Common myeloid progenitor, CD34-positive (primary cell): Measurements from ENCODE around the gene SLC5A9.

ENCODE experiments used
- CTCF ChIA-PET: fragments of 350-600 bp; sonication (Branson Sonifier 250); formaldehyde crosslinking; loops from one replicate; lab custom pipeline; 2021; ENCODE audit warnings: antibody characterized with exemption; lab: Charles Lee
- POLR2A ChIA-PET: fragments of 350-600 bp; sonication (Branson Sonifier 250); formaldehyde crosslinking; loops from one replicate; lab custom pipeline; 2021; ENCODE audit warnings: antibody characterized with exemption; lab: Charles Lee
- DNase-seq, 3 donors: peaks; one replicate each; pipeline versions ENCODE4 v3.0.0 to v3.0.0-alpha.2; 2013
- H3K27ac ChIP-seq, 2 experiments: 1 replicate in 1 of 2; 2 replicates in 1 of 2; pipeline ENCODE4 v1.7.0; 2013; ENCODE audit warnings: inconsistent platforms in 2 of 2, low read length in 2 of 2, mild to moderate bottlenecking in 2 of 2, low read depth in 1 of 2, moderate library complexity in 1 of 2; ENCODE audit not compliant: severe bottlenecking in 2 of 2, insufficient read depth in 1 of 2, poor library complexity in 1 of 2
- H3K27me3 ChIP-seq, 5 experiments: replicated peaks in 2 of 5; 1 replicate in 3 of 5; 2 replicates in 2 of 5; pipeline versions ENCODE4 v1.6.1 to v1.7.0; 2013; ENCODE audit warnings: low read length in 4 of 5, mild to moderate bottlenecking in 2 of 5, moderate library complexity in 2 of 5, inconsistent platforms in 1 of 5; ENCODE audit not compliant: insufficient read depth in 5 of 5, control insufficient read depth in 4 of 5
- H3K36me3 ChIP-seq, 4 experiments: 1 replicate in 2 of 4; 2 replicates in 2 of 4; pipeline versions ENCODE4 v1.6.1 to v1.7.0; 2013; ENCODE audit warnings: low read length in 3 of 4, control low read depth in 1 of 4, mild to moderate bottlenecking in 1 of 4; ENCODE audit not compliant: control insufficient read depth in 4 of 4, insufficient read depth in 4 of 4
- H3K4me1 ChIP-seq, 4 experiments: 1 replicate in 3 of 4; 2 replicates in 1 of 4; pipeline versions ENCODE4 v1.6.1 to v1.7.1; 2013; ENCODE audit warnings: low read length in 3 of 4, mild to moderate bottlenecking in 3 of 4, control low read depth in 1 of 4, inconsistent platforms in 1 of 4, moderate library complexity in 1 of 4; ENCODE audit not compliant: control insufficient read depth in 4 of 4, insufficient read depth in 4 of 4; ENCODE audit errors: control extremely low read depth in 1 of 4
- H3K4me3 ChIP-seq, 7 experiments: 1 replicate in 4 of 7; 2 replicates in 3 of 7; pipeline versions ENCODE4 v1.5.1 to v1.7.0; 2013; ENCODE audit warnings: mild to moderate bottlenecking in 7 of 7, low read length in 6 of 7, moderate library complexity in 6 of 7, inconsistent platforms in 2 of 7, low read depth in 2 of 7, control low read depth in 1 of 7; ENCODE audit not compliant: insufficient read depth in 4 of 7, control insufficient read depth in 1 of 7; ENCODE audit errors: extremely low read depth in 1 of 7
- H3K9me3 ChIP-seq, 5 experiments: 1 replicate in 4 of 5; 2 replicates in 1 of 5; pipeline versions ENCODE4 v1.6.1 to v1.7.1; 2013; ENCODE audit warnings: low read length in 4 of 5, mild to moderate bottlenecking in 2 of 5, inconsistent platforms in 1 of 5, low read depth in 1 of 5, moderate library complexity in 1 of 5; ENCODE audit not compliant: control insufficient read depth in 4 of 5, insufficient read depth in 2 of 5; ENCODE audit errors: control extremely low read depth in 1 of 5
- WGBS: methylation state at CpG from one replicate; pipeline ENCODE4 v1.1.5; 2013; ENCODE audit not compliant: insufficient coverage; 5-methylcytosine and 5-hydroxymethylcytosine counted together

The SLC5A9 gene

GRCh38 chr1:48187969-48188563 is 34.5 kb upstream of the SLC5A9 start:
- no peak for DNase-seq
- Histone ChIP-seq H3K4me3 (no peak overlapping the region), H3K4me1 (no peaks in the 10 kb centered on the region), H3K27ac (no peak overlapping the region), H3K36me3 (no peaks in the 10 kb centered on the region), H3K9me3 (peaks cover 4 to 22% (median 15%) of the 10 kb centered on the region in 5 experiments), H3K27me3 (no peaks in the 10 kb centered on the region)
- ChIA-PET POLR2A (no interaction called here), CTCF (no interaction called here)

GRCh38 chr1:48190881-48191280 is 31.6 kb upstream of the SLC5A9 start:
- WGBS: 83% methylated on average over 3 of the region's 3 CpGs
- DNase-seq: no peak
- Histone ChIP-seq H3K27ac (no peak overlapping the region), H3K9me3 (peaks cover 4 to 22% (median 15%) of the 10 kb centered on the region in 5 experiments), H3K36me3 (no peaks in the 10 kb centered on the region), H3K4me3 (no peak overlapping the region), H3K27me3 (no peaks in the 10 kb centered on the region), H3K4me1 (peaks cover 0 to 2% (median 0%) of the 10 kb centered on the region in 4 experiments)
- ChIA-PET CTCF (no interaction called here), POLR2A (no interaction called here)

- CTCF ChIA-PET: interaction anchor here (1.6 kb wide), 1 partner anchor 18 kb away, joined by 5 read pairs; no protein-coding TSS in a partner anchor
Observed at GRCh38 chr1:48194801-48195200, 27.7 kb upstream of the SLC5A9 start.

GRCh38 chr1:48196237-48196636 is 26.3 kb upstream of the SLC5A9 start:
- no peak overlapping the region for H3K27ac ChIP-seq
- DNase-seq: peak; percentile 9 to 58 (median 46)
- H3K27me3 ChIP-seq: no peaks in the 10 kb centered on the region
- CTCF ChIA-PET: interaction anchor here (1.0 to 2.1 kb wide), 3 partner anchors 19 to 103 kb away, joined by 3 to 8 read pairs (median 5); no protein-coding TSS in a partner anchor
- H3K4me3 ChIP-seq: no peak overlapping the region
- H3K4me1 ChIP-seq: peaks cover 0 to 9% (median 3%) of the 10 kb centered on the region in 4 experiments
- POLR2A ChIA-PET: no interaction called here
- no CpG with 5 or more reads among the region's 7 CpGs for WGBS
- no peaks in the 10 kb centered on the region for H3K9me3 ChIP-seq
- H3K36me3 ChIP-seq: no peaks in the 10 kb centered on the region

More at GRCh38 chr1:48194801-48195200, 27.7 kb upstream of the SLC5A9 start:
- Histone ChIP-seq H3K4me1 (peaks cover 0 to 9% (median 3%) of the 10 kb centered on the region in 4 experiments), H3K36me3 (no peaks in the 10 kb centered on the region), H3K4me3 (no peak overlapping the region), H3K27me3 (no peaks in the 10 kb centered on the region), H3K9me3 (no peaks in the 10 kb centered on the region), H3K27ac (no peak overlapping the region)
- WGBS: 100% methylated on average over 1 of the region's 2 CpGs
- no peak for DNase-seq
- POLR2A ChIA-PET: no interaction called here

GRCh38 chr1:48198970-48199369 is 23.5 kb upstream of the SLC5A9 start:
- 92% methylated on average over 2 of the region's 3 CpGs for WGBS
- ChIA-PET POLR2A (no interaction called here), CTCF (interaction anchor here (1.0 to 9.4 kb wide), 4 partner anchors 18 to 119 kb away, joined by 3 to 105 read pairs (median 4); no protein-coding TSS in a partner anchor)
- Histone ChIP-seq H3K27me3 (no peaks in the 10 kb centered on the region), H3K4me1 (peaks cover 0 to 9% (median 3%) of the 10 kb centered on the region in 4 experiments), H3K27ac (no peak overlapping the region), H3K36me3 (no peaks in the 10 kb centered on the region), H3K9me3 (no peaks in the 10 kb centered on the region), H3K4me3 (no peak overlapping the region)
- DNase-seq: peak in 2 of 3 donors; percentile 11 to 45

GRCh38 chr1:48200166-48200900 is 22.2 kb upstream of the SLC5A9 start:
- CTCF ChIA-PET: interaction anchor here (6.0 to 9.4 kb wide), 2 partner anchors 89 to 94 kb away, joined by 32 to 105 read pairs; no protein-coding TSS in a partner anchor

More at GRCh38 chr1:48200166-48200900, 22.2 kb upstream of the SLC5A9 start:
- Histone ChIP-seq H3K36me3 (no peaks in the 10 kb centered on the region), H3K9me3 (no peaks in the 10 kb centered on the region), H3K4me1 (peaks cover 0 to 9% (median 3%) of the 10 kb centered on the region in 4 experiments), H3K4me3 (no peak overlapping the region), H3K27ac (no peak overlapping the region), H3K27me3 (no peaks in the 10 kb centered on the region)
- 68% methylated on average over 3 of the region's 3 CpGs for WGBS
- no peak for DNase-seq
- POLR2A ChIA-PET: no interaction called here
